Measurements from ENCODE around the gene ZNF500.

- no peak for TF ChIP-seq CTCF (IDR thresholded peaks at IDR 0.05)
- TF ChIP-seq POLR2A (IDR thresholded peaks at IDR 0.05) = no peak
Observed at GRCh38 chr16:4767872-4768548, 1.0 kb upstream of the ZNF500 start.
